Kidney glomerular epithelial cell (primary cell): ENCODE results near the gene POGK.
"Not testable (repeated sequence)": the region's sequence is repeated elsewhere in the genome, so short reads cannot be mapped to it uniquely, and the experiment has no call there.

ENCODE experiments used
- DNase-seq: peaks from one replicate; lab custom pipeline; 2025; lab: John Stamatoyannopoulos, UW

POGK gene

GRCh38 chr1:166838766-166839599 is at the start of gene POGK:
TSS of gene POGK (plus strand) at chr1:166839475. CDS start at chr1:166840957, 1,482 bp downstream.
- peak; percentile 83 for DNase-seq

GRCh38 chr1:166796620-166797236 is 42.5 kb upstream of the POGK start:
- DNase-seq, result no peak

GRCh38 chr1:166808952-166809351 is 30.3 kb upstream of the POGK start:
- DNase-seq, result no peak

GRCh38 chr1:166811691-166812090 is 27.6 kb upstream of the POGK start:
- DNase-seq, result no peak

- DNase-seq, result no peak
Observed at GRCh38 chr1:166813508-166814223, 25.6 kb upstream of the POGK start.

- DNase-seq, result peak; percentile 69
Observed at GRCh38 chr1:166814611-166815010, 24.7 kb upstream of the POGK start.

- DNase-seq, result no peak
Observed at GRCh38 chr1:166819974-166820373, 19.3 kb upstream of the POGK start.

GRCh38 chr1:166822385-166822784 is 16.9 kb upstream of the POGK start:
- DNase-seq, result no peak

GRCh38 chr1:166827426-166827825 is 11.8 kb upstream of the POGK start:
- no peak for DNase-seq

GRCh38 chr1:166829762-166830161 is 9.5 kb upstream of the POGK start:
- DNase-seq, result not testable (repeated sequence)

- no peak for DNase-seq
Observed at GRCh38 chr1:166836733-166837132, 2.5 kb upstream of the POGK start.

GRCh38 chr1:166839600-166840308 is 479 bp downstream of the POGK start:
- DNase-seq, result peak; percentile 25

- no peak for DNase-seq
Observed at GRCh38 chr1:166840309-166841274, 1.3 kb downstream of the POGK start.

GRCh38 chr1:166843322-166843721 is 4.0 kb downstream of the POGK start:
- no peak for DNase-seq

GRCh38 chr1:166843769-166844596 is 4.7 kb downstream of the POGK start:
- no peak for DNase-seq

- DNase-seq, result no peak
Observed at GRCh38 chr1:166844791-166845190, 5.5 kb downstream of the POGK start.

- DNase-seq, result no peak
Observed at GRCh38 chr1:166848193-166848592, 8.9 kb downstream of the POGK start.

GRCh38 chr1:166849135-166849534 is 9.9 kb downstream of the POGK start:
- DNase-seq, result no peak

GRCh38 chr1:166852918-166853317 is 13.6 kb downstream of the POGK start:
- no peak for DNase-seq

- no peak for DNase-seq
Observed at GRCh38 chr1:166855558-166855957, 16.3 kb downstream of the POGK start.
